K562 (cell line): ENCODE results near the gene ZNF513. TPM values are rescaled to one million over a fixed set of nuclear protein-coding genes. Genes with fewer than 3 reads are reported as not detected.

Experiments used
- ATAC-seq: fragments of 200-7000 bp; cut with Tn5 transposase; 3 replicates; pipeline ENCODE4 v1.9.1; 2020; ENCODE audit warnings: moderate library complexity
- BruUV-seq: library from RNA; stranded (reverse); fragments of 400-500 nt; replicated peaks from 2 replicates; lab custom pipeline; 2021; lab: Mats Ljungman, UMichigan
- CTCF ChIA-PET: fragments of 300-600 bp; formaldehyde crosslinking; extraction: SDS; loops from one replicate; lab custom pipeline; 2021; ENCODE audit warnings: low intra/inter-chr PET ratio; lab: Yijun Ruan, JAX
- POLR2A ChIA-PET: fragments of 300-600, 350-650 bp; sonication (Branson Sonifier 250); formaldehyde crosslinking; extraction: SDS; loops from one replicate; lab custom pipeline; 2021; ENCODE audit warnings: antibody characterized with exemption, inconsistent platforms; lab: Yijun Ruan, JAX
- DNase-seq, 4 experiments: peaks; one replicate each; pipeline versions ENCODE4 v3.0.0 to v3.0.0-alpha.2; 2011 to 2018; ENCODE audit warnings: low spot score in 3 of 4, mixed read lengths in 3 of 4; ENCODE audit errors: extremely low read depth in 1 of 4
- FAIRE-seq: peaks from 2 replicates; lab custom pipeline; 2011; peaks lifted over from hg19 to GRCh38; lab: Jason Lieb, UNC
- H2AFZ ChIP-seq: 2 replicates; pipeline ENCODE4 v1.6.0; 2011; ENCODE audit warnings: low read depth, low read length, control low read depth, inconsistent platforms
- H3K27ac ChIP-seq: fragments of 200-600 bp; 3 replicates; pipeline ENCODE4 v1.8.0; 2011; ENCODE audit warnings: low read depth, mild to moderate bottlenecking, control low read depth, inconsistent platforms, low read length, moderate library complexity, mixed read lengths; ENCODE audit errors: extremely low read depth
- H3K27me3 ChIP-seq, 2 experiments: fragments of 300-600 bp in 1 of 2; 2 replicates in 1 of 2; 3 replicates in 1 of 2; pipeline versions ENCODE4 v1.6.0 to v1.8.0; 2011; ENCODE audit warnings: inconsistent platforms in 2 of 2, low read length in 2 of 2, mild to moderate bottlenecking in 1 of 2, mixed read lengths in 1 of 2, moderate library complexity in 1 of 2; ENCODE audit not compliant: control insufficient read depth in 2 of 2, insufficient read depth in 2 of 2
- H3K36me3 ChIP-seq: fragments of 300-600 bp; 3 replicates; pipeline ENCODE4 v1.8.0; 2011; ENCODE audit warnings: mild to moderate bottlenecking, low read length, inconsistent platforms; ENCODE audit not compliant: control insufficient read depth, insufficient read depth
- H3K4me1 ChIP-seq, 2 experiments: fragments of 200-600 bp in 1 of 2; replicated peaks in 1 of 2; 2 replicates in 1 of 2; 3 replicates in 1 of 2; pipeline versions ENCODE4 v1.5.1 to v1.8.0; 2011; ENCODE audit warnings: inconsistent platforms in 2 of 2, low read length in 2 of 2, mild to moderate bottlenecking in 1 of 2, mixed read lengths in 1 of 2, moderate library complexity in 1 of 2; ENCODE audit not compliant: control insufficient read depth in 2 of 2, insufficient read depth in 2 of 2
- H3K4me2 ChIP-seq: 2 replicates; pipeline ENCODE4 v1.6.1; 2011; ENCODE audit warnings: low read length, control low read depth, inconsistent platforms, mixed read lengths; ENCODE audit not compliant: insufficient read depth
- H3K4me3 ChIP-seq: fragments of 200-600 bp; sonication (generic), shearing (Covaris generic); 2 replicates; pipeline ENCODE4 v1.5.1; 2016; ENCODE audit warnings: control low read depth, inconsistent platforms
- H3K79me2 ChIP-seq: fragments of 200-600 bp; 3 replicates; pipeline ENCODE4 v1.8.0; 2011; ENCODE audit warnings: low read length, inconsistent platforms; ENCODE audit not compliant: control insufficient read depth, insufficient read depth
- H3K9ac ChIP-seq, 2 experiments: 2 replicates each; pipeline versions ENCODE4 v1.6.0 to v1.6.1; 2011; ENCODE audit warnings: low read depth in 2 of 2, low read length in 2 of 2, control low read depth in 1 of 2, inconsistent platforms in 1 of 2, mild to moderate bottlenecking in 1 of 2, mixed read lengths in 1 of 2; ENCODE audit not compliant: insufficient read depth in 1 of 2
- H3K9me1 ChIP-seq: one replicate; pipeline ENCODE4 v1.6.0; 2011; ENCODE audit warnings: inconsistent platforms, mild to moderate bottlenecking, low read length, moderate library complexity; ENCODE audit not compliant: control insufficient read depth, insufficient read depth
- H3K9me3 ChIP-seq: replicated peaks from 2 replicates; pipeline ENCODE4 v1.5.1; 2011; ENCODE audit warnings: low read depth, low read length, inconsistent platforms; ENCODE audit not compliant: control insufficient read depth, insufficient read depth
- H4K20me1 ChIP-seq: replicated peaks from 2 replicates; pipeline ENCODE4 v1.6.1; 2011; ENCODE audit warnings: low read length, inconsistent platforms, mixed read lengths; ENCODE audit not compliant: control insufficient read depth, insufficient read depth
- BRD9 ChIP-seq: fragments of 450-650 bp; IDR thresholded peaks from 2 replicates; pipeline ENCODE4 v1.6.1; 2018; ENCODE audit warnings: low read depth; ENCODE audit not compliant: partially characterized antibody
- CBFB ChIP-seq: sonication (generic); formaldehyde crosslinking; IDR thresholded peaks from 2 replicates; pipeline ENCODE4 v1.4.0; 2020; ENCODE audit warnings: mild to moderate bottlenecking, missing genetic modification reagents
- CHD4 ChIP-seq: fragments of 200-600 bp; sonication (generic); IDR thresholded peaks from 3 replicates; pipeline ENCODE4 v1.6.1; 2012; ENCODE audit warnings: low read depth, mild to moderate bottlenecking, mixed read lengths, low read length, inconsistent platforms; ENCODE audit not compliant: insufficient read depth, insufficient replicate concordance, poor library complexity, severe bottlenecking
- COPS2 ChIP-seq: fragments of 450-650 bp; conservative IDR thresholded peaks from 2 replicates; pipeline ENCODE4 v1.6.1; 2016; ENCODE audit warnings: mild to moderate bottlenecking, moderate library complexity
- ETV1 ChIP-seq: fragments of 450-650 bp; conservative IDR thresholded peaks from 2 replicates; pipeline ENCODE4 v1.6.1; 2016; ENCODE audit warnings: missing genetic modification characterization, control low read depth, low read depth, missing compliant biosample characterization
- KDM5B ChIP-seq: fragments of 200-600 bp; sonication (generic); IDR thresholded peaks from 2 replicates; pipeline ENCODE4 v1.6.1; 2012; ENCODE audit warnings: low read depth, mild to moderate bottlenecking, moderate library complexity, low read length, control low read depth, inconsistent platforms; ENCODE audit not compliant: insufficient replicate concordance
- MAZ ChIP-seq, 2 experiments: fragments of 450-650 bp in 1 of 2; sonication (generic) in 1 of 2; formaldehyde crosslinking; IDR thresholded peaks in 1 of 2; conservative IDR thresholded peaks in 1 of 2; 2 replicates each; pipeline versions ENCODE4 v1.4.0 to v1.5.0; 2020; ENCODE audit warnings: mild to moderate bottlenecking in 1 of 2, missing genetic modification reagents in 1 of 2
- POU5F1 ChIP-seq: fragments of 150-350 bp; IDR thresholded peaks from 2 replicates; pipeline ENCODE4 v1.6.1; 2014; ENCODE audit warnings: borderline replicate concordance, low read length, low read depth, mild to moderate bottlenecking; ENCODE audit not compliant: partially characterized antibody
- PRPF4 ChIP-seq: fragments of 200-400 bp; formaldehyde crosslinking; IDR thresholded peaks from one replicate; pipeline ENCODE4 v1.6.1; 2017; ENCODE audit warnings: low read length, low read depth, mild to moderate bottlenecking; ENCODE audit not compliant: insufficient read depth, poor library complexity, severe bottlenecking
- SP2 ChIP-seq: IDR thresholded peaks from 2 replicates; pipeline ENCODE4 v1.6.1; 2011; ENCODE audit warnings: mild to moderate bottlenecking, low read depth, low read length, moderate library complexity; ENCODE audit not compliant: poor library complexity, severe bottlenecking; ENCODE audit errors: extremely low read depth
- ZNF121 ChIP-seq: sonication (generic); formaldehyde crosslinking; conservative IDR thresholded peaks from 2 replicates; pipeline ENCODE4 v1.8.0; 2022; ENCODE audit warnings: missing genetic modification reagents
- ZNF280B ChIP-seq: fragments of 250-450 bp; sonication (Bioruptor Pico); IDR thresholded peaks from 2 replicates; pipeline ENCODE4 v1.5.1; 2021; ENCODE audit warnings: mild to moderate bottlenecking
- ZNF668 ChIP-seq: fragments of 250-450 bp; sonication (Bioruptor Pico); IDR thresholded peaks from 2 replicates; pipeline ENCODE4 v1.8.0; 2022; ENCODE audit warnings: mild to moderate bottlenecking, inconsistent platforms
- WGBS: fragments of 100-300 bp; shearing (Covaris generic); methylation state at CpG from one replicate; pipeline ENCODE4 v1.1.6; 2016; ENCODE audit warnings: low coverage, mixed read lengths; ENCODE audit not compliant: insufficient coverage; ENCODE audit errors: missing lambda C conversion rate; 5-methylcytosine and 5-hydroxymethylcytosine counted together
- in situ Hi-C: fragments of 300-500 bp; cut with MboI; formaldehyde crosslinking; loops from 4 replicates; pipeline ENCODE4 v1.15.0; 2018; ENCODE audit warnings: inconsistent platforms, mixed read lengths
- intact Hi-C: fragments of 100-400 bp; cut with micrococcal nuclease; formaldehyde crosslinking; loops from 2 replicates; pipeline ENCODE4 v1.14.2; 2022
- polyA plus RNA-seq, 8 experiments: library from polyadenylated mRNA; depleted of rRNA in 4 of 8; stranded (reverse) in 5 of 8; unstranded in 3 of 8; fragments of >200 nt; fragmentation: Nextera tagmentation in 2 of 8; fragmentation: Illumina TruSeq in 1 of 8; extraction: Ambion mirVana in 2 of 8; extraction: Trizol in 1 of 8; gene quantifications; 2 replicates each; pipeline versions ENCODE4 v1.2.1 to v1.2.3, GENCODE V29; 2011 to 2014; ENCODE audit warnings: inconsistent platforms in 1 of 8, missing spikeins in 1 of 8
- total RNA-seq, 7 experiments: library from RNA; depleted of rRNA in 6 of 7; stranded (reverse); fragments of >200 nt in 6 of 7; fragmentation: Illumina TruSeq in 2 of 7; extraction: Trizol in 2 of 7; gene quantifications; 2 replicates each; pipeline versions ENCODE4 v1.2.1 to v1.2.3, GENCODE V29; 2011 to 2021; ENCODE audit warnings: low replicate concordance in 1 of 7

Gene ZNF513
- total and polyA plus RNA-seq, 9 of the 15 experiments (the other 6 are each of a cell fraction or from before 2014, with no cell fraction given): 0.04 to 13.6 (median 4.4) TPM

- H3K27ac ChIP-seq: no peak overlapping the region
- H3K36me3 ChIP-seq: no peaks in the 10 kb centered on the region
- WGBS: 52% methylated on average over 4 of the region's 4 CpGs
- ChIA-PET CTCF (no interaction called here), POLR2A (interaction anchor here (0.7 to 2.1 kb wide), 3 partner anchors 8 to 31 kb away, joined by 3 to 9 read pairs (median 3); partner anchors contain the start of gene PPM1G)
- no peaks in the 10 kb centered on the region for H3K79me2 ChIP-seq
- no peaks in the 10 kb centered on the region for H3K9me3 ChIP-seq
- no peak for FAIRE-seq
- H3K9me1 ChIP-seq: no peaks in the 10 kb centered on the region
- BruUV-seq: no TSS peak
- in situ Hi-C loops: no loop called here
- peaks cover under 1 to 5% of the 10 kb centered on the region in 2 experiments; a peak in 1 of 5 replicates for H3K4me1 ChIP-seq
- no peaks in the 10 kb centered on the region for H4K20me1 ChIP-seq
- TF ChIP-seq ZNF121 (CRISPR knock-in tag): peak; percentile 31; the same call in 1 of the 2 replicates
- TF ChIP-seq POU5F1: no peak
- no peak for TF ChIP-seq BRD9
- no peak for ATAC-seq
- no peak overlapping the region for H3K9ac ChIP-seq
- intact Hi-C loops: no loop called here
- DNase-seq: no peak
- H3K27me3 ChIP-seq: no peaks in the 10 kb centered on the region
- H3K4me2 ChIP-seq: no peak overlapping the region
- H3K4me3 ChIP-seq: no peak overlapping the region
- H2AFZ ChIP-seq: no peak overlapping the region
Measured at GRCh38 chr2:27421660-27422250, 41.2 kb upstream of the ZNF513 start.

GRCh38 chr2:27420996-27421395 is 40.5 kb upstream of the ZNF513 start:
- no peaks in the 10 kb centered on the region; a peak in 1 of 5 replicates for H3K4me1 ChIP-seq
- intact Hi-C loops: no loop called here
- ChIA-PET CTCF (no interaction called here), POLR2A (interaction anchor here (2.1 kb wide), 1 partner anchor 11 kb away, joined by 9 read pairs; the partner anchor contains the start of gene PPM1G)
- H3K4me2 ChIP-seq: no peak overlapping the region
- H4K20me1 ChIP-seq: no peaks in the 10 kb centered on the region
- no peaks in the 10 kb centered on the region for H3K36me3 ChIP-seq
- no peaks in the 10 kb centered on the region for H3K79me2 ChIP-seq
- no peaks in the 10 kb centered on the region for H3K27me3 ChIP-seq
- ATAC-seq (no peak), FAIRE-seq (no peak), DNase-seq (no peak)
- no peak overlapping the region for H3K9ac ChIP-seq
- no TSS peak for BruUV-seq
- H3K4me3 ChIP-seq: no peak overlapping the region
- H3K27ac ChIP-seq: no peak overlapping the region
- no peaks in the 10 kb centered on the region for H3K9me1 ChIP-seq
- no peaks in the 10 kb centered on the region for H3K9me3 ChIP-seq
- no peak overlapping the region for H2AFZ ChIP-seq
- in situ Hi-C loops: no loop called here
- TF ChIP-seq PRPF4 (no peak), MAZ (CRISPR knock-in tag; conservative IDR thresholded peaks at IDR 0.05 in 1 of 2, IDR thresholded peaks at IDR 0.05 in 1 of 2) (no peak), SP2 (no peak), ZNF280B (no peak), ZNF668 (CRISPR knock-in tag) (no peak), ETV1 (tag) (no peak), KDM5B (no peak), CHD4 (no peak), CBFB (CRISPR knock-in tag) (no peak), COPS2 (no peak)
